Gastroesophageal sphincter (tissue), 4 donors: ENCODE data around the gene CDH13. TPM values are rescaled to one million over a fixed set of nuclear protein-coding genes. Genes with fewer than 3 reads are reported as not detected.

Experiments used
- ATAC-seq: fragments of 150-250 bp; one replicate; pipeline ENCODE4 v1.9.1; 2016; ENCODE audit warnings: mild to moderate bottlenecking, moderate library complexity
- H3K27ac ChIP-seq, 4 donors: fragments of 200-600 bp; sonication (generic) in 3 of 4; 1 replicate in 3 of 4; 2 replicates in 1 of 4; pipeline ENCODE4 v1.5.1; 2016 to 2019
- H3K27me3 ChIP-seq: fragments of 200-600 bp; sonication (generic); one replicate; pipeline ENCODE4 v1.5.1; 2019
- H3K36me3 ChIP-seq, 2 donors: fragments of 200-600 bp; sonication (generic); one replicate each; pipeline ENCODE4 v1.5.1; 2019; ENCODE audit warnings: control low read depth in 1 of 2
- H3K4me1 ChIP-seq, 3 donors: fragments of 200-600 bp; sonication (generic); 1 replicate in 2 of 3; 2 replicates in 1 of 3; pipeline ENCODE4 v1.5.1; 2016 to 2019; ENCODE audit warnings: control low read depth in 2 of 3
- H3K4me3 ChIP-seq, 2 donors: fragments of 200-600 bp; sonication (generic); one replicate each; pipeline ENCODE4 v1.5.1; 2019; ENCODE audit warnings: mild to moderate bottlenecking in 1 of 2, moderate library complexity in 1 of 2
- H3K9me3 ChIP-seq, 3 donors: fragments of 200-600 bp; sonication (generic); one replicate each; pipeline ENCODE4 v1.5.1; 2017 to 2019; ENCODE audit warnings: control low read depth in 2 of 3
- EP300 ChIP-seq: sonication (generic); formaldehyde crosslinking; IDR thresholded peaks from one replicate; pipeline ENCODE4 v1.6.1; 2017; ENCODE audit warnings: antibody characterized with exemption, mild to moderate bottlenecking
- POLR2A ChIP-seq, 2 donors: fragments of 450-650 bp; IDR thresholded peaks; one replicate each; pipeline ENCODE4 v1.6.1; 2017; ENCODE audit warnings: antibody characterized with exemption in 2 of 2, mild to moderate bottlenecking in 2 of 2, moderate library complexity in 1 of 2
- POLR2AphosphoS5 ChIP-seq: sonication (generic); formaldehyde crosslinking; IDR thresholded peaks from one replicate; pipeline ENCODE4 v1.6.1; 2017; ENCODE audit warnings: antibody characterized with exemption
- WGBS, 2 donors: methylation state at CpG; one replicate each; pipeline ENCODE4 v1.1.5; 2018; ENCODE audit warnings: low coverage in 1 of 2; 5-methylcytosine and 5-hydroxymethylcytosine counted together
- total RNA-seq, 4 donors: library from RNA; depleted of rRNA; stranded (reverse); fragments of >200 nt; gene quantifications; one replicate each; pipeline ENCODE4 v1.1.0, GENCODE V29; 2016
- TF ChIP-seq, protein P1 (sequence below), 4 experiments: fragments of 200-600 bp in 2 of 4; fragments of 450-650 bp in 2 of 4; sonication (generic) in 1 of 4; IDR thresholded peaks; one replicate each; pipeline ENCODE4 v1.5.1; 2017 to 2019; ENCODE audit warnings: antibody characterized with exemption in 4 of 4, mild to moderate bottlenecking in 2 of 4, moderate library complexity in 2 of 4

The CDH13 gene
- total RNA-seq, 4 donors from 2014 or later: 4.2 to 22.3 (median 11.4) TPM

DNA sequence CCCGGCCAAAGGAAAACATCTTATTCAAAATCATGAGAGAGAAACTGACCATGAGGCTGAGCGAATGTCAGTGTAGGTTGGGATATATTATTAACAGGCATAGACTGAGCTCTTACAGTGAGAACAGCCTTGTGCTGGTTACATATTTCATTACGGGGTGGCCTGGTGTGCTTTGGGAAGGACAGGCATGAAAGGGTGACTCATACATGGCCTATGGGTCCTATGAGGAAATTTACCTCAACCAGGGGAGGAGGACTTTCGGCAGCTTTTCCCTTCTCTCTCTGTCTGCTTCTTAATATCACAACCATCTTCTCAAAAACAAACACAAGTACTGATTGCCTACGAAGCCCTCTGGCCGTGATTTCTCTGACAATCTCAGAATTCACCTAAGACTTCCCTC, 579.1 kb downstream of the CDH13 start:
- WGBS, 2 donors: 70 to 88% methylated on average over 3 to 6 of the region's 6 CpGs
- Histone ChIP-seq H3K4me3 (no peak overlapping the region), H3K36me3 (no peaks in the 10 kb centered on the region), H3K4me1 (no peaks in the 10 kb centered on the region), H3K27me3 (no peaks in the 10 kb centered on the region), H3K9me3 (peaks cover 0 to 3% (median 0%) of the 10 kb centered on the region in 3 donors), H3K27ac (no peak overlapping the region)
- no peak for TF ChIP-seq EP300
- TF ChIP-seq POLR2A (IDR thresholded peaks at IDR 0.05): no peak
- TF ChIP-seq POLR2AphosphoS5: no peak
- TF ChIP-seq, protein P1, sequence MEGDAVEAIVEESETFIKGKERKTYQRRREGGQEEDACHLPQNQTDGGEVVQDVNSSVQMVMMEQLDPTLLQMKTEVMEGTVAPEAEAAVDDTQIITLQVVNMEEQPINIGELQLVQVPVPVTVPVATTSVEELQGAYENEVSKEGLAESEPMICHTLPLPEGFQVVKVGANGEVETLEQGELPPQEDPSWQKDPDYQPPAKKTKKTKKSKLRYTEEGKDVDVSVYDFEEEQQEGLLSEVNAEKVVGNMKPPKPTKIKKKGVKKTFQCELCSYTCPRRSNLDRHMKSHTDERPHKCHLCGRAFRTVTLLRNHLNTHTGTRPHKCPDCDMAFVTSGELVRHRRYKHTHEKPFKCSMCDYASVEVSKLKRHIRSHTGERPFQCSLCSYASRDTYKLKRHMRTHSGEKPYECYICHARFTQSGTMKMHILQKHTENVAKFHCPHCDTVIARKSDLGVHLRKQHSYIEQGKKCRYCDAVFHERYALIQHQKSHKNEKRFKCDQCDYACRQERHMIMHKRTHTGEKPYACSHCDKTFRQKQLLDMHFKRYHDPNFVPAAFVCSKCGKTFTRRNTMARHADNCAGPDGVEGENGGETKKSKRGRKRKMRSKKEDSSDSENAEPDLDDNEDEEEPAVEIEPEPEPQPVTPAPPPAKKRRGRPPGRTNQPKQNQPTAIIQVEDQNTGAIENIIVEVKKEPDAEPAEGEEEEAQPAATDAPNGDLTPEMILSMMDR (IDR thresholded peaks at IDR 0.05): no peak
- no peak for ATAC-seq

DNA sequence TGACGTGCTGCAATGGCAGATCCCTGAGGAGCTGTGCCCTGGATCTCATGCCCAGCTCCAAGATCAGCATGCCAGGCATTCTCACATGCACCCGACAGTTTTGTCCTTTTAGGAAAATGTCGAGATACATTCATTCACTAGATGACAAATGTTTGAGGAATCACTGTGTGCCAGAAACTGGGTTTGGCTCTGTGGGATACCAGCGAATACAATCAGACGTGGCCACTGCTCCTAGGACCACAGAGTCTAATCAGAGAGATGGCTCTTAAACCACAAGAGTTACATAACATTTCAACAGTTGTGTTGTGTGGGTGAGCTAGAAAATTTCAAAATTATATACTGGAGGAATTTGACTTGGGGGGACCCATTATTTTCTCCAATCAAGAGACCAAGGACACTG, 579.7 kb downstream of the CDH13 start:
- ATAC-seq: no peak
- TF ChIP-seq, protein P1 (IDR thresholded peaks at IDR 0.05): no peak
- WGBS, 2 donors: 82 to 93% methylated on average over 5 of the region's 5 CpGs

DNA sequence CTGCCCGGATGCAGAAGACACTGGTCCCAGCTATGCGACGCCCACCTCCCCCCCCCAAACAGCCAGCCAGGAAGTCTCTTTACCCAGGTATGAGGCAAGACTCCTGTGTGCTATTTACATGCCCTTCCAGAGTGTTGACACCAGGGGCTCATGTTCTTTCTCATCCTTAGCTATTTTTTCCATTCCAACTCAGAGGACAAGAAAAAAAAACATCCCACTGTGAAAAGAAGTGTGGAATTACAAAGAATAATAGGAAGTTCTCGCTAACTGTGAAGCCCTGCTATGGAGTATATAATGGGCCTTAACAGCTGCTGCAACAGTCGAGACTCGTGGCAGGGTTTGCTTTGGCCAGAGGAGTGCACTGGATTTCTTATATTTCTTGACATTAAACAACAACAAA, 584.9 kb downstream of the CDH13 start:
- ATAC-seq: no peak
- H3K4me3 ChIP-seq: no peak overlapping the region
- H3K36me3 ChIP-seq: no peaks in the 10 kb centered on the region
- no peaks in the 10 kb centered on the region for H3K4me1 ChIP-seq
- peaks cover 0 to 7% (median 1%) of the 10 kb centered on the region in 3 donors for H3K9me3 ChIP-seq
- TF ChIP-seq EP300 (no peak), POLR2AphosphoS5 (no peak), POLR2A (IDR thresholded peaks at IDR 0.05) (no peak)
- TF ChIP-seq, protein P1 (IDR thresholded peaks at IDR 0.05): no peak
- H3K27me3 ChIP-seq: no peaks in the 10 kb centered on the region
- no peak overlapping the region for H3K27ac ChIP-seq
- 45 to 57% methylated on average over 3 to 4 of the region's 6 CpGs for WGBS, 2 donors

More for the DNA sequence above, 579.7 kb downstream of the CDH13 start:
- Histone ChIP-seq H3K4me3 (no peak overlapping the region), H3K4me1 (no peaks in the 10 kb centered on the region), H3K36me3 (no peaks in the 10 kb centered on the region), H3K27me3 (no peaks in the 10 kb centered on the region), H3K27ac (no peak overlapping the region), H3K9me3 (peaks cover 0 to 3% (median 0%) of the 10 kb centered on the region in 3 donors)

DNA sequence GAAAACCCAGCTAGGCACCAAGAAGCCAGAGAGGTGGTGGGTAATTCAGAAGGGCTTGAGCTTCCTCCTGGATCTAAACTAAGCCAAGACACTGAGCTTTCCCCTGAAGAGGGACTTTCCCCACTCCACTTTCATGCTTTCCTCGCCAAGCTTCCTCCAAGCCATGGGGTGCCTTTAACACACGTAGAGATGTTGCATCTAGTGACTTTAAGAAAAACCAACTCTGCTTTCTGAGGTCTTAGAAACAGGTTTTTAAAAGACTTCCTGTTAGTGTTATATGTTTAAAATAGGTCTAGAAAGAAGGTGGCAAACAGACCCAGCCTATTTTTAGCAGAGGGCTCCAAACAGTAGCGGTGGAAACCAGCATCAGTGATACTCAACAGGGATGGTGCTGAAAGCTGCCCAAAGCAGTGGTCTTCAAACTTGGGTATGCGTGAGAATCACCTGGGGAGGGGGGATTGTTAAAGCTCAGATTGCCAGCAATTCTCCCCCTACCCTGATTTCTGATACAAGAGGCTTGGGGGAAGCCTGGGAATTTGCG, 585.6 kb downstream of the CDH13 start:
- WGBS, 2 donors: 73 to 85% methylated on average over 3 to 4 of the region's 5 CpGs
- no peak for ATAC-seq
- no peaks in the 10 kb centered on the region for H3K4me1 ChIP-seq

DNA sequence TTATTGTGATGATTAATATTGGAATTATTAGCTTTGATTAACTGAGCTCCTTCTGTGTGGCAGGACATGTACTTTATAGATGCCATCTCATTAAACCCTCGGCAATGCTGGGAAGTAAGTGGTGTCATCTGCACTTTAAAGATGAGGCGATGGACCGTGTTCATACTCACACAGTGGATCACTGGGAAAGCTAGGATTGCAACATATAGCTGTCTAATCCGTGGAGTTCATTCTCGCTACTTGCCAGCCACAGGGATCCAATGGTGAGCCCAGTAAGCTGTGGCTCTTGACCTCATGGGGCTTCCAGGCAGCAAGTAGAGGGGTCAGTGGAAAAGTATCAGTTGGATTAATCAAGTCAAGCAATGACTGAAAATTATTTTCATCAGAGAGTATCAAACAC, 587.9 kb downstream of the CDH13 start:
- 89 to 100% methylated on average over 2 to 5 of the region's 5 CpGs for WGBS, 2 donors
- Histone ChIP-seq H3K4me3 (no peak overlapping the region), H3K27me3 (no peaks in the 10 kb centered on the region), H3K27ac (no peak overlapping the region), H3K4me1 (no peaks in the 10 kb centered on the region), H3K36me3 (no peaks in the 10 kb centered on the region), H3K9me3 (peaks cover 0 to 7% (median 1%) of the 10 kb centered on the region in 3 donors)
- ATAC-seq: no peak
- TF ChIP-seq EP300 (no peak), POLR2AphosphoS5 (no peak), POLR2A (IDR thresholded peaks at IDR 0.05) (no peak)
- TF ChIP-seq, protein P1 (IDR thresholded peaks at IDR 0.05): no peak

More for the DNA sequence above, 585.6 kb downstream of the CDH13 start:
- TF ChIP-seq EP300 (no peak), POLR2A (IDR thresholded peaks at IDR 0.05) (no peak), POLR2AphosphoS5 (no peak)
- TF ChIP-seq, protein P1 (IDR thresholded peaks at IDR 0.05): no peak
- H3K27me3 ChIP-seq: no peaks in the 10 kb centered on the region
- peaks cover 0 to 7% (median 1%) of the 10 kb centered on the region in 3 donors for H3K9me3 ChIP-seq
- no peak overlapping the region for H3K27ac ChIP-seq
- H3K4me3 ChIP-seq: no peak overlapping the region
- H3K36me3 ChIP-seq: no peaks in the 10 kb centered on the region
